Breast epithelium (tissue), 4 donors: Measurements from ENCODE around the gene RB1. TPM values are rescaled to one million over a fixed set of nuclear protein-coding genes. Genes with fewer than 3 reads are reported as not detected.

ENCODE experiments used
- DNase-seq, 2 donors: peaks; one replicate each; pipeline ENCODE4 v3.0.0-alpha.2; 2019; ENCODE audit warnings: low spot score in 2 of 2
- H3K27ac ChIP-seq, 2 donors: fragments of 200-600 bp; sonication (generic) in 1 of 2; one replicate each; pipeline ENCODE4 v1.5.1; 2016 to 2019; ENCODE audit warnings: mild to moderate bottlenecking in 1 of 2
- H3K27me3 ChIP-seq, 2 donors: fragments of 200-600 bp; sonication (generic) in 1 of 2; one replicate each; pipeline versions ENCODE4 v1.5.1 to v1.6.0; 2017 to 2019; ENCODE audit warnings: control low read depth in 1 of 2, mild to moderate bottlenecking in 1 of 2
- H3K36me3 ChIP-seq: fragments of 200-600 bp; one replicate; pipeline ENCODE4 v1.5.1; 2019
- H3K4me1 ChIP-seq, 2 donors: fragments of 200-600 bp; sonication (generic); one replicate each; pipeline ENCODE4 v1.5.1; 2016 to 2019; ENCODE audit warnings: control low read depth in 1 of 2
- H3K4me3 ChIP-seq, 3 donors: fragments of 200-600 bp; sonication (generic); 1 replicate in 2 of 3; 2 replicates in 1 of 3; pipeline ENCODE4 v1.5.1; 2016 to 2019; ENCODE audit warnings: mild to moderate bottlenecking in 3 of 3, moderate library complexity in 2 of 3
- H3K9me3 ChIP-seq, 2 donors: fragments of 200-600 bp; sonication (generic) in 1 of 2; one replicate each; pipeline ENCODE4 v1.5.1; 2016 to 2019; ENCODE audit warnings: control low read depth in 1 of 2
- POLR2A ChIP-seq: fragments of 450-650 bp; IDR thresholded peaks from one replicate; pipeline ENCODE4 v1.6.1; 2016; ENCODE audit warnings: antibody characterized with exemption, mild to moderate bottlenecking, moderate library complexity
- POLR2AphosphoS5 ChIP-seq, 3 donors: sonication (generic); formaldehyde crosslinking; IDR thresholded peaks; one replicate each; pipeline ENCODE4 v1.6.1; 2017; ENCODE audit warnings: antibody characterized with exemption in 3 of 3
- intact Hi-C: fragments of 100-400 bp; cut with DNase I; formaldehyde crosslinking; loops from one replicate; pipeline ENCODE4 v1.15.1; 2023; ENCODE audit warnings: low total_unique reads
- total RNA-seq, 3 donors: library from RNA; depleted of rRNA; stranded (reverse); fragments of >200 nt; gene quantifications; one replicate each; pipeline ENCODE4 v1.1.0, GENCODE V29; 2016
- TF ChIP-seq, protein P1 (sequence below), 3 donors: fragments of 450-650 bp; IDR thresholded peaks; one replicate each; pipeline ENCODE4 v1.5.1; 2016 to 2017; ENCODE audit warnings: antibody characterized with exemption in 3 of 3, mild to moderate bottlenecking in 3 of 3, moderate library complexity in 3 of 3

The RB1 gene
- total RNA-seq, 3 donors from 2014 or later, result 24.0 to 45.2 (median 43.6) TPM

DNA sequence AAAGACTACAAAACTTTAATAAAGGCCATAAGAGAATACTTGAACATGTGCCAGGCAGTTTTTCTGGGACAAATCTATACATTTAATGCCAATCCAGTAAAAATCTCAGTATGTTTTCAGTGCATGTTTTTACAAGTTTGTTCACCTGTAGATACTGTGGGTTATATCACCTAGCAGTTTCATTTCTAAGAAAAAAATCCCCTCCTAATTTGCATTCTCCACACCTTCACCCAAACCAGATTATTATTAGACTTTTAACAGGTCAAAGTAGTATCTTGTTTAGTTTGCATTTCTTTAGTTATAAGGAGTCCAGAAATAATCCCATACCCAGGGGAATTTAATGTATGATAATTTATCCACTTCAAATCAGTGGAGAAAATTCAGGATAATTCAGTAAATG is 126.3 kb downstream of the RB1 start:
- Histone ChIP-seq H3K4me1 (no peaks in the 10 kb centered on the region), H3K27ac (no peak overlapping the region), H3K9me3 (no peaks in the 10 kb centered on the region), H3K27me3 (no peaks in the 10 kb centered on the region), H3K36me3 (no peaks in the 10 kb centered on the region), H3K4me3 (no peak overlapping the region)
- intact Hi-C loops, result no loop called here
- DNase-seq, result no peak
- TF ChIP-seq, protein P1, sequence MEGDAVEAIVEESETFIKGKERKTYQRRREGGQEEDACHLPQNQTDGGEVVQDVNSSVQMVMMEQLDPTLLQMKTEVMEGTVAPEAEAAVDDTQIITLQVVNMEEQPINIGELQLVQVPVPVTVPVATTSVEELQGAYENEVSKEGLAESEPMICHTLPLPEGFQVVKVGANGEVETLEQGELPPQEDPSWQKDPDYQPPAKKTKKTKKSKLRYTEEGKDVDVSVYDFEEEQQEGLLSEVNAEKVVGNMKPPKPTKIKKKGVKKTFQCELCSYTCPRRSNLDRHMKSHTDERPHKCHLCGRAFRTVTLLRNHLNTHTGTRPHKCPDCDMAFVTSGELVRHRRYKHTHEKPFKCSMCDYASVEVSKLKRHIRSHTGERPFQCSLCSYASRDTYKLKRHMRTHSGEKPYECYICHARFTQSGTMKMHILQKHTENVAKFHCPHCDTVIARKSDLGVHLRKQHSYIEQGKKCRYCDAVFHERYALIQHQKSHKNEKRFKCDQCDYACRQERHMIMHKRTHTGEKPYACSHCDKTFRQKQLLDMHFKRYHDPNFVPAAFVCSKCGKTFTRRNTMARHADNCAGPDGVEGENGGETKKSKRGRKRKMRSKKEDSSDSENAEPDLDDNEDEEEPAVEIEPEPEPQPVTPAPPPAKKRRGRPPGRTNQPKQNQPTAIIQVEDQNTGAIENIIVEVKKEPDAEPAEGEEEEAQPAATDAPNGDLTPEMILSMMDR (IDR thresholded peaks at IDR 0.05), result no peak
- TF ChIP-seq POLR2AphosphoS5 (IDR thresholded peaks at IDR 0.05) (no peak), POLR2A (no peak)

DNA sequence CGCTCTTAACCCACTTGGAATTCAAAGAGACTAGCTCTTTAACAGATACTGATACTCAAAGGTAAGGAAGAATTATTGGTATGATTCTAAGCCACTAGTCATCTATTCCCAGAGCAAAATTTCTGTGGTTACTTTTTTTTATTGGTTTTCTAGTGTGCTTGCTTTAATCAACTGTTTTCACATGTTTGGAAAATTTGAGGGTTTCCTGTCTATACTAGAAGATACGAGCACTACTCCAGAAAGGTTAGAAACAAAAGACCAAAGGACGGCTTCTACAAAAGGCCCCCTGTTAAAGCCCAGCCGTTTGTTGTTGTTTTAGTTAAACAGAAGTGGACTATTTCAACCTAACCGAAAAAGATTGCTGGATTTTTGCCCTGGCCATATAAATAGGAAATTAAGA is 127.9 kb downstream of the RB1 start:
- TF ChIP-seq, protein P1 (IDR thresholded peaks at IDR 0.05), result no peak
- no peak for TF ChIP-seq POLR2AphosphoS5 (IDR thresholded peaks at IDR 0.05)
- no peak for TF ChIP-seq POLR2A
- intact Hi-C loops, result no loop called here

DNA sequence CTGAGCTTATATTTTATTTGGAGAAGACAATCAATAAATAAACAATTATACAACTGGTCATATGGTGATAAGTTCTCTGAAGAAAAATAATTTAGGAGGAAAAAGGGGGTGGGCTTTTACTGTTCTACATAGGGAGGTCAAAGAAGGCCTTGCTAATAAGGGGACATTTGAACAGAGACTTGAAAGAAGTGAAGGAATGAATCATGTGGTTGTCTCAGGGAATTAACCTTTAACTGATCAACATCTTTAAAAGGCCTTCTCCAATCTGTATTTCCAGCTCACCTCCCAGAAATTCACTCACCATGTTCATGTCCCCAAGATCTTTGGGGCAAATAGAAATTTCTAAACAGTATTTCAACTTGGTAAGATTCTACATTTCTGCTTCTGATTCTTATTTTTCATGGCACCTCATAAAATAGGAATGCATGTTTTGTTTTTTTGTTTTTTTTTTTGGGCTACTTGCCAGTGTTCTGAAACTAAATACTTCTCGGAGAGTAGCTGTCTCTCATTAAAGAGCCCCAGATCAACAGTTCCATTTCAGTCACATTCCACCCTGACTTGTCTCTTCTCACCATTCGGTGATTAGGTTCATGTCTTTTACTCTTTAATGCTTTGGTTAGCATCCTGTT is 128.6 kb downstream of the RB1 start:
- H3K9me3 ChIP-seq, result no peaks in the 10 kb centered on the region
- H3K4me1 ChIP-seq, result no peaks in the 10 kb centered on the region
- no peaks in the 10 kb centered on the region for H3K36me3 ChIP-seq
- DNase-seq, result no peak
- H3K4me3 ChIP-seq, result no peak overlapping the region
- TF ChIP-seq, protein P1 (IDR thresholded peaks at IDR 0.05), result no peak
- no peak for TF ChIP-seq POLR2AphosphoS5 (IDR thresholded peaks at IDR 0.05)
- intact Hi-C loops, result no loop called here
- H3K27ac ChIP-seq, result peak overlapping the region; percentile 41 to 50
- H3K27me3 ChIP-seq, result no peaks in the 10 kb centered on the region

More for the DNA sequence above, 127.9 kb downstream of the RB1 start:
- Histone ChIP-seq H3K4me3 (no peak overlapping the region), H3K27ac (peak overlapping the region; percentile 41 to 50), H3K36me3 (no peaks in the 10 kb centered on the region), H3K4me1 (no peaks in the 10 kb centered on the region), H3K9me3 (no peaks in the 10 kb centered on the region), H3K27me3 (no peaks in the 10 kb centered on the region)
- DNase-seq, result no peak

DNA sequence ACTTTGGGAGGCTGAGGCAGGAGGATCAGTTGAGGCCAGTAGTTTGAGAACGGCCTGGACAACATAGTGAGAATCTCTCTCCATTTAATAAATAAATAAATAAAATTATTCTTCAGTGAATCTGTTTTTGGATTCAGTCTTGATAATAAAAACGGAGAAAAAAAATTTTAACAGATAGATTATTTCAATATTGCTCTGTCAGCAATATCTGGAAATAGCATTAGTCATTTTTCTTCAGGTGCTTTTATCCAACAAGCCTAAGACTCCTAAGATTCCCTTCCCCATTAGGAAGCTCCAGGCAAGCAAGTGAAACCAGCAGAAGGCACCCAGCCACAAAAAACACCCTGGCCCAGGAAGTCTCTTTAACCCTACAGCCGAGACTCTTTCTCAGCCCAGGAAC is 130.6 kb downstream of the RB1 start:
- intact Hi-C loops, result no loop called here
- no peak overlapping the region for H3K27ac ChIP-seq
- no peaks in the 10 kb centered on the region for H3K9me3 ChIP-seq
- no peaks in the 10 kb centered on the region for H3K27me3 ChIP-seq
- H3K36me3 ChIP-seq, result no peaks in the 10 kb centered on the region
- TF ChIP-seq POLR2A (no peak), POLR2AphosphoS5 (IDR thresholded peaks at IDR 0.05) (no peak)
- TF ChIP-seq, protein P1 (IDR thresholded peaks at IDR 0.05), result no peak
- no peak for DNase-seq
- no peak overlapping the region for H3K4me3 ChIP-seq
- H3K4me1 ChIP-seq, result no peaks in the 10 kb centered on the region

DNA sequence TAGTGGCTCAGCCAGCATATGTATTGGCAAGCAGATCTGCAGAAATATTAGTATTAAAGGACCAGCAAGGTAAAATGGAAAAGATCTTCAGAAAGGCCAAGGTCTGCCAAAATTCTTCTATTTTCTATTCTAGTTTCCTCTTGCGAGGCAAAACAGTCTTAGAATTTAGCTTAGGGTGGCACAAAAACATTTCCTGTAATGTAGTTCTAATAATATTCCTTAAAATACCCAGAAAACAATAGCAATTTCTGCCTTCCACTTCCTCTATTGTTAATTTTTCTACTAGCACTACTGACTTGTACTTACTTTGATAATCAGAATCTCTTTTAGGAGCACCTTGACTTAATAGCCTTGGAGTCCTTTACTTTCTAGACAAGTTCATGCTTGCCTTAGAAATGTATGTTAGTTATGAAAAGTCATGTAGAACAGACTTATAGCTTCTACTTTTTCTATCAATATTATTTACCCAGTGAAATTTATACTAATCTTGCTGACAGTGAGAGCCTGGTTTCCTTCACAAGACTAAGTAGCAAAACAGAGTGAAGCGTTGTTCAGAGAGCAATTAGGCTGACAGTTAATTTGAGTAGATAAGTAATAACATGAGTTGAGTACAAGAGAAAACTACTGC is 133.2 kb downstream of the RB1 start:
- Histone ChIP-seq H3K36me3 (no peaks in the 10 kb centered on the region), H3K27me3 (no peaks in the 10 kb centered on the region), H3K9me3 (no peaks in the 10 kb centered on the region), H3K27ac (peak overlapping the region; percentile 0 to 5), H3K4me1 (no peaks in the 10 kb centered on the region), H3K4me3 (no peak overlapping the region)
- TF ChIP-seq POLR2A, result no peak
- TF ChIP-seq POLR2AphosphoS5 (IDR thresholded peaks at IDR 0.05), result no peak
- TF ChIP-seq, protein P1 (IDR thresholded peaks at IDR 0.05), result no peak
- intact Hi-C loops, result no loop called here
- no peak for DNase-seq
